Erythroblast (primary cell): ENCODE data around the gene SUN2.

ENCODE experiments used
- GATA1 ChIP-seq: IDR thresholded peaks from 2 replicates; pipeline ENCODE4 v1.6.1; 2011; ENCODE audit warnings: low read depth, mild to moderate bottlenecking, control low read depth, low read length, moderate library complexity
- POLR2A ChIP-seq: IDR thresholded peaks from 2 replicates; pipeline ENCODE4 v1.6.1; 2011; ENCODE audit warnings: mild to moderate bottlenecking, low read length

DNA sequence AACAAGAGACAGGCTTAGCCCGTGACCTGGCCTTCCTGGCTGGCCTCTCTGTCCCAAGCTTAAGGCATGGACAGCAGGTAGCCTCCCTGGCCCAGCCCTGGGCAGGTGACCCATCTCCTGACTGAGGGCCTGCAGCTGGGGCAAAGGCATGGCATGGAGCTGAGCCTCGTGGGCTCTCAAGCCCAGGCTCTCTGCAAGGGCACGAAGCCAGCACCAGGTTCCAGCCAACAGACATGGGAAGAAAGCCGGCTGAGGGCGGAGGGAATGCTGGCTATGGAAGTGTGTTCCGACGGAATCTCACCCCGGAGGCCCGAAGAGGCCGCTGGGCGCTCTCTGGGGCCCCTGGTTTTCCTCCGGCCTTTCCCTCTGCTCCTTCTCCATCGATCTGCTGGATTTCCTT lies 25.2 kb upstream of the SUN2 start:
- TF ChIP-seq POLR2A (no peak), GATA1 (no peak)
